HCT116 (cell line): ENCODE data around the gene UNC45A. TPM values are rescaled to one million over a fixed set of nuclear protein-coding genes. Genes with fewer than 3 reads are reported as not detected.

Experiments used
- ATAC-seq: fragments of 200-7000 bp; cut with Tn5 transposase; 2 replicates; pipeline ENCODE4 v1.9.1; 2020; ENCODE audit warnings: mild to moderate bottlenecking, moderate library complexity
- BruUV-seq: library from RNA; stranded (reverse); fragments of 400-500 nt; replicated peaks from 2 replicates; lab custom pipeline; 2021; lab: Mats Ljungman, UMichigan
- CTCF ChIA-PET: fragments of 300-600 bp; sonication (Branson Sonifier 250); formaldehyde crosslinking; loops from one replicate; lab custom pipeline; 2021; ENCODE audit warnings: antibody characterized with exemption; lab: Charles Lee
- POLR2A ChIA-PET: fragments of 300-600, 350-600 bp; sonication (Branson Sonifier 250); formaldehyde crosslinking; loops from one replicate; lab custom pipeline; 2021; ENCODE audit warnings: antibody characterized with exemption; lab: Charles Lee
- RAD21 ChIA-PET, 2 experiments: fragments of 300-600 bp; sonication (Branson Sonifier 250); formaldehyde crosslinking; loops; one replicate each; lab custom pipeline; 2023; ENCODE audit warnings: low total read pairs in 2 of 2; ENCODE audit not compliant: uncharacterized antibody in 2 of 2, unreplicated experiment in 2 of 2, low non-redundant PET in 1 of 2; lab: Charles Lee
- DNase-seq: peaks from one replicate; pipeline ENCODE4 v3.0.0-alpha.2; 2010; ENCODE audit warnings: low read depth, low spot score
- H2AFZ ChIP-seq: fragments of 200-600 bp; shearing (Covaris generic), sonication (generic); 2 replicates; pipeline ENCODE4 v1.6.1; 2017; ENCODE audit warnings: low read depth, mixed run types, mixed read lengths, antibody characterized with exemption, low read length; ENCODE audit not compliant: poor library complexity, severe bottlenecking
- H3K27ac ChIP-seq: 2 replicates; pipeline ENCODE4 v1.5.1; 2012; ENCODE audit warnings: low read depth, low read length
- H3K27me3 ChIP-seq: fragments of 200-600 bp; sonication (generic); 2 replicates; pipeline ENCODE4 v1.6.1; 2016; ENCODE audit warnings: mixed run types, low read length, mixed read lengths; ENCODE audit not compliant: insufficient read depth
- H3K36me3 ChIP-seq, 2 experiments: fragments of 200-500 bp in 1 of 2; fragments of 200-600 bp in 1 of 2; sonication (Bioruptor generic) in 1 of 2; sonication (generic) in 1 of 2; 2 replicates each; pipeline versions ENCODE4 v1.5.1 to v1.6.1; 2014 to 2016; ENCODE audit warnings: low read length in 2 of 2, inconsistent platforms in 1 of 2, mixed read lengths in 1 of 2, mixed run types in 1 of 2; ENCODE audit not compliant: insufficient read depth in 2 of 2, control insufficient read depth in 1 of 2
- H3K4me1 ChIP-seq, 2 experiments: fragments of 200-600 bp in 1 of 2; sonication (generic) in 1 of 2; 2 replicates each; pipeline versions ENCODE4 v1.5.1 to v1.6.1; 2012 to 2017; ENCODE audit warnings: low read length in 2 of 2, inconsistent platforms in 1 of 2, mild to moderate bottlenecking in 1 of 2, mixed read lengths in 1 of 2, mixed run types in 1 of 2, moderate library complexity in 1 of 2; ENCODE audit not compliant: insufficient read depth in 2 of 2, control insufficient read depth in 1 of 2
- H3K4me2 ChIP-seq: fragments of 200-600 bp; sonication (generic); 2 replicates; pipeline ENCODE4 v1.6.1; 2017; ENCODE audit warnings: mixed run types, low read length, mixed read lengths
- H3K4me3 ChIP-seq, 2 experiments: fragments of 200-600 bp in 1 of 2; sonication (generic) in 1 of 2; replicated peaks in 1 of 2; 2 replicates each; pipeline ENCODE4 v1.5.1; 2011 to 2016; ENCODE audit warnings: low read length in 2 of 2, control low read depth in 1 of 2, low read depth in 1 of 2, mild to moderate bottlenecking in 1 of 2, mixed read lengths in 1 of 2, mixed run types in 1 of 2
- H3K79me2 ChIP-seq: fragments of 200-600 bp; sonication (generic); 2 replicates; pipeline ENCODE4 v1.6.1; 2017; ENCODE audit warnings: mild to moderate bottlenecking, mixed run types, low read length, moderate library complexity, mixed read lengths; ENCODE audit not compliant: insufficient read depth
- H3K9ac ChIP-seq: fragments of 200-600 bp; sonication (generic); 2 replicates; pipeline ENCODE4 v1.6.1; 2016; ENCODE audit warnings: low read length, mixed read lengths
- H3K9me2 ChIP-seq: fragments of 200-600 bp; sonication (generic), shearing (Covaris generic); 2 replicates; pipeline ENCODE4 v1.6.1; 2017; ENCODE audit warnings: mixed run types, mild to moderate bottlenecking, moderate library complexity; ENCODE audit not compliant: insufficient read depth
- H3K9me3 ChIP-seq, 2 experiments: fragments of 200-500 bp in 1 of 2; fragments of 200-600 bp in 1 of 2; sonication (Bioruptor generic) in 1 of 2; sonication (generic) in 1 of 2; 2 replicates each; pipeline ENCODE4 v1.6.1; 2014 to 2017; ENCODE audit warnings: low read length in 2 of 2, mixed read lengths in 2 of 2, inconsistent platforms in 1 of 2, low read depth in 1 of 2, mild to moderate bottlenecking in 1 of 2, mixed run types in 1 of 2, moderate library complexity in 1 of 2; ENCODE audit not compliant: control insufficient read depth in 1 of 2, insufficient read depth in 1 of 2
- H4K20me1 ChIP-seq: fragments of 200-600 bp; sonication (generic), shearing (Covaris generic); 2 replicates; pipeline ENCODE4 v1.6.1; 2017; ENCODE audit warnings: mixed run types, mild to moderate bottlenecking, moderate library complexity; ENCODE audit not compliant: insufficient read depth
- ATF3 ChIP-seq: IDR thresholded peaks from 2 replicates; pipeline ENCODE4 v1.6.1; 2012
- CBX3 ChIP-seq: IDR thresholded peaks from 2 replicates; pipeline ENCODE4 v1.6.1; 2012; ENCODE audit warnings: low read depth
- CEBPB ChIP-seq: IDR thresholded peaks from 2 replicates; pipeline ENCODE4 v1.6.1; 2012; ENCODE audit warnings: low read depth
- EGR1 ChIP-seq: IDR thresholded peaks from 2 replicates; pipeline ENCODE4 v1.6.1; 2012; ENCODE audit warnings: low read depth
- ELF1 ChIP-seq: IDR thresholded peaks from 2 replicates; pipeline ENCODE4 v1.6.1; 2012; ENCODE audit warnings: low read depth, borderline replicate concordance
- EZH2phosphoT487 ChIP-seq: fragments of 200-600 bp; IDR thresholded peaks from 2 replicates; pipeline ENCODE4 v1.6.1; 2018; ENCODE audit warnings: antibody characterized with exemption, borderline replicate concordance
- MAX ChIP-seq: IDR thresholded peaks from 2 replicates; pipeline ENCODE4 v1.6.1; 2012
- POLR2A ChIP-seq: IDR thresholded peaks from 2 replicates; pipeline ENCODE4 v1.7.0; 2011; ENCODE audit warnings: borderline replicate concordance; ENCODE audit not compliant: insufficient read depth, insufficient read length; ENCODE audit errors: extremely low read depth
- RAD21 ChIP-seq: IDR thresholded peaks from 2 replicates; pipeline ENCODE4 v1.6.1; 2012; ENCODE audit warnings: low read depth, mild to moderate bottlenecking
- SP1 ChIP-seq: IDR thresholded peaks from 2 replicates; pipeline ENCODE4 v1.6.1; 2012; ENCODE audit warnings: low read depth
- SRF ChIP-seq: IDR thresholded peaks from 2 replicates; pipeline ENCODE4 v1.6.1; 2012; ENCODE audit warnings: low read depth
- YY1 ChIP-seq: IDR thresholded peaks from 2 replicates; pipeline ENCODE4 v1.6.1; 2011; ENCODE audit warnings: low read length, low read depth, moderate library complexity, mild to moderate bottlenecking; ENCODE audit not compliant: insufficient replicate concordance; ENCODE audit errors: extremely low read depth
- ZBTB33 ChIP-seq: IDR thresholded peaks from 2 replicates; pipeline ENCODE4 v1.6.1; 2011; ENCODE audit warnings: mild to moderate bottlenecking, low read length, moderate library complexity; ENCODE audit not compliant: insufficient replicate concordance; ENCODE audit errors: extremely low read depth
- ZFX ChIP-seq: fragments of 450-650 bp; IDR thresholded peaks from 2 replicates; pipeline ENCODE4 v1.6.1; 2017
- intact Hi-C: fragments of 100-400 bp; cut with micrococcal nuclease; formaldehyde crosslinking; loops from 2 replicates; pipeline ENCODE4 v1.10.0; 2022
- total RNA-seq: library from RNA; stranded (reverse); gene quantifications from one replicate; pipeline ENCODE4 v1.2.1, GENCODE V29; 2021; ENCODE audit not compliant: unreplicated experiment
- TF ChIP-seq, protein P1 (sequence below): IDR thresholded peaks from 2 replicates; pipeline ENCODE4 v1.6.1; 2012; ENCODE audit warnings: low read depth

Gene UNC45A
- total RNA-seq, 1 experiment from 2014 or later = 95.4 TPM

DNA sequence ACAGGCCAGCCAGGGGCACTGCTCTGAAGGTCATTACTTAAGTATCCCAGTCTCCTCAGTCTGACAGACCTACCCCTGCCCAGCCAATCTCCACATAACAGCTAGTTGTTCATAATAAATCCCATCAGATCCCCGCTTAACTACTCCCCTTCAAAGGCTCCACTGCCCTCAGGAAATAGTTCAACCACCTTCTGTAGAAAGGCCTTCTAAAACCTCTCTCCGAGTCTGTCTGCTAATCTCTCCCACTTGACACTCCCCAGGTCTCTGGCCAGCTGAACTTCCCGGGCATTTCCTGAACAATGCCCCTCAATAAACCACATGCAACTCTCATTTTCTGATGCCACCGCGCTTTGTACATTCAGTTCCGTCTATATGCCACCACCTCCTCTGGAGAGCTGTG is 53.2 kb downstream of the UNC45A start:
- ChIA-PET CTCF (no interaction called here), POLR2A (no interaction called here)
- H3K4me1 ChIP-seq = peaks cover 7 to 14% of the 10 kb centered on the region in 2 experiments
- intact Hi-C loops = no loop called here
- DNase-seq (no peak), ATAC-seq (no peak)
- no peak overlapping the region for H2AFZ ChIP-seq
- peaks cover 5 to 21% of the 10 kb centered on the region in 2 experiments; a peak in 3 of 4 replicates for H3K36me3 ChIP-seq
- no TSS peak for BruUV-seq
- H3K27ac ChIP-seq = no peak overlapping the region
- H3K9me2 ChIP-seq = no peaks in the 10 kb centered on the region
- no peaks in the 10 kb centered on the region for H3K27me3 ChIP-seq
- no peak overlapping the region for H3K4me3 ChIP-seq
- no peak for TF ChIP-seq ELF1
- no peak for TF ChIP-seq ZFX
- TF ChIP-seq EGR1 = no peak
- TF ChIP-seq CEBPB = no peak
- no peak for TF ChIP-seq ZBTB33
- TF ChIP-seq MAX = no peak
- no peak for TF ChIP-seq RAD21
- TF ChIP-seq, all 23 proteins: peak for 0
- peaks cover 100% of the 10 kb centered on the region for H3K79me2 ChIP-seq
- no peak overlapping the region for H3K9ac ChIP-seq
- RAD21 ChIA-PET = no interaction called here
- H3K9me3 ChIP-seq = no peaks in the 10 kb centered on the region
- no peaks in the 10 kb centered on the region for H4K20me1 ChIP-seq
- H3K4me2 ChIP-seq = no peak overlapping the region

- no peak overlapping the region for H3K4me2 ChIP-seq
- intact Hi-C loops = no loop called here
- no peak overlapping the region for H3K9ac ChIP-seq
- no peaks in the 10 kb centered on the region for H3K27me3 ChIP-seq
- no peak overlapping the region for H3K27ac ChIP-seq
- no peaks in the 10 kb centered on the region for H4K20me1 ChIP-seq
- H3K79me2 ChIP-seq = peaks cover 100% of the 10 kb centered on the region
- ChIA-PET CTCF (no interaction called here), POLR2A (no interaction called here), RAD21 (no interaction called here)
- H3K4me1 ChIP-seq = peaks cover 7 to 15% of the 10 kb centered on the region in 2 experiments
- no TSS peak for BruUV-seq
- H3K9me3 ChIP-seq = no peaks in the 10 kb centered on the region
- peaks cover 0 to 14% of the 10 kb centered on the region in 2 experiments; a peak in 1 of 4 replicates for H3K36me3 ChIP-seq
- ATAC-seq (no peak), DNase-seq (no peak)
- H2AFZ ChIP-seq = no peak overlapping the region
- no peak overlapping the region for H3K4me3 ChIP-seq
- no peaks in the 10 kb centered on the region for H3K9me2 ChIP-seq
- TF ChIP-seq ATF3 (no peak), CEBPB (no peak), SP1 (no peak), EZH2phosphoT487 (no peak), YY1 (no peak), POLR2A (no peak), SRF (no peak), EGR1 (no peak), CBX3 (no peak)
- TF ChIP-seq, protein P1, sequence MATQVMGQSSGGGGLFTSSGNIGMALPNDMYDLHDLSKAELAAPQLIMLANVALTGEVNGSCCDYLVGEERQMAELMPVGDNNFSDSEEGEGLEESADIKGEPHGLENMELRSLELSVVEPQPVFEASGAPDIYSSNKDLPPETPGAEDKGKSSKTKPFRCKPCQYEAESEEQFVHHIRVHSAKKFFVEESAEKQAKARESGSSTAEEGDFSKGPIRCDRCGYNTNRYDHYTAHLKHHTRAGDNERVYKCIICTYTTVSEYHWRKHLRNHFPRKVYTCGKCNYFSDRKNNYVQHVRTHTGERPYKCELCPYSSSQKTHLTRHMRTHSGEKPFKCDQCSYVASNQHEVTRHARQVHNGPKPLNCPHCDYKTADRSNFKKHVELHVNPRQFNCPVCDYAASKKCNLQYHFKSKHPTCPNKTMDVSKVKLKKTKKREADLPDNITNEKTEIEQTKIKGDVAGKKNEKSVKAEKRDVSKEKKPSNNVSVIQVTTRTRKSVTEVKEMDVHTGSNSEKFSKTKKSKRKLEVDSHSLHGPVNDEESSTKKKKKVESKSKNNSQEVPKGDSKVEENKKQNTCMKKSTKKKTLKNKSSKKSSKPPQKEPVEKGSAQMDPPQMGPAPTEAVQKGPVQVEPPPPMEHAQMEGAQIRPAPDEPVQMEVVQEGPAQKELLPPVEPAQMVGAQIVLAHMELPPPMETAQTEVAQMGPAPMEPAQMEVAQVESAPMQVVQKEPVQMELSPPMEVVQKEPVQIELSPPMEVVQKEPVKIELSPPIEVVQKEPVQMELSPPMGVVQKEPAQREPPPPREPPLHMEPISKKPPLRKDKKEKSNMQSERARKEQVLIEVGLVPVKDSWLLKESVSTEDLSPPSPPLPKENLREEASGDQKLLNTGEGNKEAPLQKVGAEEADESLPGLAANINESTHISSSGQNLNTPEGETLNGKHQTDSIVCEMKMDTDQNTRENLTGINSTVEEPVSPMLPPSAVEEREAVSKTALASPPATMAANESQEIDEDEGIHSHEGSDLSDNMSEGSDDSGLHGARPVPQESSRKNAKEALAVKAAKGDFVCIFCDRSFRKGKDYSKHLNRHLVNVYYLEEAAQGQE = no peak
These were observed 54.1 kb downstream of the UNC45A start for GRCh38 chr15:90989040-90989768.
